ENCODE results near the gene SETBP1.
A peak's percentile ranks its signal among the peaks of the same experiment; 100 is the strongest.

SETBP1 gene

DNA sequence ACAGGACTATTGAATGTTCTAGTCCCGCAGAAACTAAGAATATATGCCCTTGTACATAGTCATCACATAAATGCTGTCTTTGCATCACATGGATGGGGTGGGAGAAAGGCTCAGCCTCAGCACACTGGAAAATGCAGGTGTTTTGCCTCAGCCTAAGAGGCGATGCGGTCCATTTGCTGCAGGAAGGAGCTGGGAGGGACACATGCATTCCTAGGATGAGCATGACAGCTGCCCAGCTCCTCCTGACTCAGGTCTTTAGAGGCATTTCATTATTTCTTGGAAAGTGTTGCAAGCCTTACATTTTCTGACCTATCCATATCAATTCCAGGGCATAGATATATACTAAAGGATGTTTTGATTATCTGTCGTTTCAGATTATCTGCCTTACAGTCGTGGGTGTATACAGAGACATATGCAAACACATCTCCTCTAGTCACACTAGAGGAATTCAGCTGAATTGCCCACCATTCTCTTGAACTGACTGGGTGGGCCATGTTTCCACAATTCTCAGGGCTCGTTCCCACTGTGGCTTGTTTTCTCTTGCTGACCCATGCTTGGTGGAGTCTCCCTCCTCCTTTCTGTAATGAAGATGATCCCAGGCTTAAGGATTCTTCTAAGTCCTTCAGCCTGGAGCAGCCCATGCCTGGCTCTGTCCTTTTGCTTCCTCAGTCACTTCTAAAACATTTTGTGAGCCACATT lies 156.9 kb downstream of the SETBP1 start:
- no peak overlapping the region for H2BK5ac ChIP-seq (ENCODE audit: low read length)
- no peak overlapping the region for H3K56ac ChIP-seq (ENCODE audit: low read length)
- H3K79me2 ChIP-seq (ENCODE audit: control insufficient read depth, insufficient read depth, low read length): no peaks in the 10 kb centered on the region
- H2AK5ac ChIP-seq (ENCODE audit: low read length): peak overlapping the region; percentile 24
- H3K4me1 ChIP-seq (ENCODE audit: control insufficient read depth, low read depth, low read length): peaks cover 13% of the 10 kb centered on the region
- H3K27me3 ChIP-seq (ENCODE audit: insufficient read depth, low read length, poor library complexity): no peaks in the 10 kb centered on the region
- WGBS (ENCODE audit: extremely low coverage, insufficient coverage, low lambda C conversion rate): no CpG with 5 or more reads among the region's 6 CpGs
- H3K4ac ChIP-seq (ENCODE audit: low read depth, low read length): no peak overlapping the region
- H3K27ac ChIP-seq (ENCODE audit: low read depth, low read length): no peak overlapping the region
- H3K4me3 ChIP-seq (ENCODE audit: low read length): no peak overlapping the region
- H3K36me3 ChIP-seq (ENCODE audit: control insufficient read depth, insufficient read depth, low read length): no peaks in the 10 kb centered on the region
- H3K4me2 ChIP-seq (ENCODE audit: low read length): no peak overlapping the region
- H3K79me1 ChIP-seq (ENCODE audit: low read length): no peaks in the 10 kb centered on the region
- no peak overlapping the region for H3K18ac ChIP-seq (ENCODE audit: low read length)
- H2BK120ac ChIP-seq (ENCODE audit: low read depth, low read length): no peak overlapping the region
- no peak overlapping the region for H2BK15ac ChIP-seq (replicated peaks; ENCODE audit: low read depth)
- no peak overlapping the region for H3K23ac ChIP-seq (ENCODE audit: low read length)
- peak; percentile 41 for DNase-seq
- H4K8ac ChIP-seq (ENCODE audit: low read depth, low read length): no peak overlapping the region
- H3K9ac ChIP-seq (ENCODE audit: low read length): no peak overlapping the region
- H4K5ac ChIP-seq (ENCODE audit: low read length): no peak overlapping the region

DNA sequence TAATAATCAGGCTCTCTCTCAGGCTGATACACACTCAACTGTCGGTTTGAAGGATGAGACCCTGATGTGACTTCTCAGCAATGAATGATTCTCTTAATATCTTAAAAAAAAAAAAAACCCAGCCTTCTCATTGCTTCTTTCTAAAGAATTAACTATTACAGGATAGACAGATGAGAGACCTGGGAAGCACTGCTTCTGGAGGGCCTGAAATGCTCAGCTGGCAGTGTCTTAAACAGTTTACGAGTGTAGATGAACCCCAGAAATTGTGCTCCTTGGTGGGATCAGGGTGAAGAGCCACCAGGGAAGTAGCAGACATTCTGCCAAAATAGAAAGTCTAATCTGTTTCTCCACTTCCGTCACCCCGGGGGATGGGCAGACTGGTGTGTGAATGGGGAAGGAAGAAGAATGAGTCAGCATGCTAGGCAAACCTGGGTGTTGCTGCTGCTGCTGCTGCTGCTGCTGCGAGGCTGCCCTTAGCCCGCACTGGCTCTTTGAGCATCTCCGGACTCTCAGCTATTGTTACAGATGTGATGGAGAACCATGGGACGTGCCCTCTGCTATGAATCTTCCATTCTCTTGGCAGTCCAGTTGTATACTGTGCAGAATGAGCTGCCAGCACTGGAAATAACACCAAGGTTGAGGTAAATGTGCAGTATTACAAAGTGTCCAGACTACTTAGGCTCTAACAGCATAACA lies 158.4 kb downstream of the SETBP1 start:
- no peak overlapping the region for H4K5ac ChIP-seq (ENCODE audit: low read length)
- peak overlapping the region; percentile 65 for H3K56ac ChIP-seq (ENCODE audit: low read length)
- H2AK5ac ChIP-seq (ENCODE audit: low read length): peak overlapping the region; percentile 66
- H2BK15ac ChIP-seq (replicated peaks; ENCODE audit: low read depth): no peak overlapping the region
- H2BK120ac ChIP-seq (ENCODE audit: low read depth, low read length): no peak overlapping the region
- H4K8ac ChIP-seq (ENCODE audit: low read depth, low read length): no peak overlapping the region
- H3K27me3 ChIP-seq (ENCODE audit: insufficient read depth, low read length, poor library complexity): no peaks in the 10 kb centered on the region
- H3K4me2 ChIP-seq (ENCODE audit: low read length): no peak overlapping the region
- peak overlapping the region; percentile 18 for H2BK5ac ChIP-seq (ENCODE audit: low read length)
- peak; percentile 91 for DNase-seq
- H3K4me3 ChIP-seq (ENCODE audit: low read length): no peak overlapping the region
- no CpG with 5 or more reads among the region's 8 CpGs for WGBS (ENCODE audit: extremely low coverage, insufficient coverage, low lambda C conversion rate)
- no peak overlapping the region for H3K4ac ChIP-seq (ENCODE audit: low read depth, low read length)
- H3K9ac ChIP-seq (ENCODE audit: low read length): no peak overlapping the region
- H3K23ac ChIP-seq (ENCODE audit: low read length): no peak overlapping the region
- no peaks in the 10 kb centered on the region for H3K79me1 ChIP-seq (ENCODE audit: low read length)
- H3K79me2 ChIP-seq (ENCODE audit: control insufficient read depth, insufficient read depth, low read length): no peaks in the 10 kb centered on the region
- H3K18ac ChIP-seq (ENCODE audit: low read length): no peak overlapping the region
- peaks cover 13% of the 10 kb centered on the region for H3K4me1 ChIP-seq (ENCODE audit: control insufficient read depth, low read depth, low read length)
- no peaks in the 10 kb centered on the region for H3K36me3 ChIP-seq (ENCODE audit: control insufficient read depth, insufficient read depth, low read length)
- H3K27ac ChIP-seq (ENCODE audit: low read depth, low read length): no peak overlapping the region

DNA sequence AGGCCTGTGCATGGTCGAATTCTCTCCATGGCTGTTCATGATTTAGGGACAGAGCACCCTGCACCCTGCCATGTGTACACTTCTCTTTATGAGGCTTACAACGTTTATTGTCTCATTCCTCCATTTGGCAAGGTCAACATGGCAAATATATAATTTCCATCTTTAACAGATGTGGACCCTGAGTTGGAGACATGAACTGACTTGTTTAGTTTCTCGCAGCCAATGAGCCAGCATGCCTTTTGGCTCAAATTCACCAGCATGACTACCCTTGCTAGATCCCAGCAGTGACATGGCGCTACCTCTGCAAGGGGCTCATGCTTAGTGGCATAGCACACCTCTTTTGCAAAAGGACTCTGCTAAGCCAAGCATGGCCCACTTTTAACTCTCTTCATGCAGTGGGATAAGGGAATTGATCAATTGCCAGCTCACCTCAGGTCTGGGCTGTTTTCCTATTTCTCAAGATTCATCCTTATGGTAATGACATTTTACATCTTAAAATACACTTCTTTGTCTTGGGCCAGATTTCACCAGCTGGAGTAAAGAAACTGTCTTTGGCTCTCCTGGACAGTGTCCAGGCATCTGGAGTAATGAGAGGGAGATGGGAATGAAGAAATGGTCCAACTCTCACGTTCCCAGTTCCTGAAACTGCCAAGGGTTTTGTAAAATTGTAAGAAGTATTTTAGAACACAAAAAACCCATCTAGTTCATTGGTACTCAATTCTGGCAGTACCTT lies 159.5 kb downstream of the SETBP1 start:
- Histone ChIP-seq H3K9ac (ENCODE audit: low read length) (no peak overlapping the region), H3K79me1 (ENCODE audit: low read length) (no peaks in the 10 kb centered on the region), H3K27ac (ENCODE audit: low read depth, low read length) (no peak overlapping the region), H3K4ac (ENCODE audit: low read depth, low read length) (no peak overlapping the region), H2BK120ac (ENCODE audit: low read depth, low read length) (no peak overlapping the region), H3K4me2 (ENCODE audit: low read length) (no peak overlapping the region), H4K5ac (ENCODE audit: low read length) (no peak overlapping the region), H3K4me3 (ENCODE audit: low read length) (no peak overlapping the region), H2AK5ac (ENCODE audit: low read length) (no peak overlapping the region), H3K27me3 (ENCODE audit: insufficient read depth, low read length, poor library complexity) (no peaks in the 10 kb centered on the region), H3K4me1 (ENCODE audit: control insufficient read depth, low read depth, low read length) (peaks cover 13% of the 10 kb centered on the region), H3K23ac (ENCODE audit: low read length) (no peak overlapping the region), H3K56ac (ENCODE audit: low read length) (no peak overlapping the region), H4K8ac (ENCODE audit: low read depth, low read length) (no peak overlapping the region), H2BK15ac (replicated peaks; ENCODE audit: low read depth) (no peak overlapping the region), H3K18ac (ENCODE audit: low read length) (no peak overlapping the region), H3K36me3 (ENCODE audit: control insufficient read depth, insufficient read depth, low read length) (no peaks in the 10 kb centered on the region), H2BK5ac (ENCODE audit: low read length) (no peak overlapping the region), H3K79me2 (ENCODE audit: control insufficient read depth, insufficient read depth, low read length) (no peaks in the 10 kb centered on the region)
- no CpG with 5 or more reads among the region's 5 CpGs for WGBS (ENCODE audit: extremely low coverage, insufficient coverage, low lambda C conversion rate)
- no peak for DNase-seq

DNA sequence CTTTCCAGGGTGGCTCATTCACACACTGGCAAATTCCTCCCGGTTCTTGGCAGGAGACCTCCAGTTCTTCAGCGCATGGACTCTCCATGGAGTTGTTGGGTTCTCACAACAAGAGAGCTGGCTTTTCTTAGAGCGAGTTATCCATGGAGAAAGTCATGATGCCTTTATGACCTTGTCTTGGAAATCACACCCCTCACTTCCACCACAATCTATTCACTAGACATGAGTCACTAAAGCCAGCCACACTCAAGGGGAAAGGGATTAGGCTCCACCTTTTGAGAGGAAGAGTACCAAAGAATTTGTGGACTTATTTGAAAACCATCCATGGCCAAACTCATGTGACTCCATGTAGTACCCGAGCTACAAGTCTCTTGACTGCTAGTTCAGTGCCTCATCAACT lies 160.5 kb downstream of the SETBP1 start:
- no peaks in the 10 kb centered on the region for H3K79me2 ChIP-seq (ENCODE audit: control insufficient read depth, insufficient read depth, low read length)
- H2AK5ac ChIP-seq (ENCODE audit: low read length): no peak overlapping the region
- no peak overlapping the region for H3K4me2 ChIP-seq (ENCODE audit: low read length)
- H3K4me1 ChIP-seq (ENCODE audit: control insufficient read depth, low read depth, low read length): peaks cover 13% of the 10 kb centered on the region
- no peak overlapping the region for H2BK120ac ChIP-seq (ENCODE audit: low read depth, low read length)
- WGBS (ENCODE audit: extremely low coverage, insufficient coverage, low lambda C conversion rate): no CpG with 5 or more reads among the region's 4 CpGs
- no peak overlapping the region for H3K4me3 ChIP-seq (ENCODE audit: low read length)
- H2BK5ac ChIP-seq (ENCODE audit: low read length): no peak overlapping the region
- no peak overlapping the region for H3K18ac ChIP-seq (ENCODE audit: low read length)
- H3K27me3 ChIP-seq (ENCODE audit: insufficient read depth, low read length, poor library complexity): no peaks in the 10 kb centered on the region
- no peak overlapping the region for H3K4ac ChIP-seq (ENCODE audit: low read depth, low read length)
- no peak overlapping the region for H3K27ac ChIP-seq (ENCODE audit: low read depth, low read length)
- H3K23ac ChIP-seq (ENCODE audit: low read length): no peak overlapping the region
- no peak for DNase-seq
- no peak overlapping the region for H4K5ac ChIP-seq (ENCODE audit: low read length)
- H2BK15ac ChIP-seq (replicated peaks; ENCODE audit: low read depth): no peak overlapping the region
- H3K56ac ChIP-seq (ENCODE audit: low read length): no peak overlapping the region
- H3K9ac ChIP-seq (ENCODE audit: low read length): no peak overlapping the region
- H3K79me1 ChIP-seq (ENCODE audit: low read length): no peaks in the 10 kb centered on the region
- H4K8ac ChIP-seq (ENCODE audit: low read depth, low read length): no peak overlapping the region
- no peaks in the 10 kb centered on the region for H3K36me3 ChIP-seq (ENCODE audit: control insufficient read depth, insufficient read depth, low read length)

DNA sequence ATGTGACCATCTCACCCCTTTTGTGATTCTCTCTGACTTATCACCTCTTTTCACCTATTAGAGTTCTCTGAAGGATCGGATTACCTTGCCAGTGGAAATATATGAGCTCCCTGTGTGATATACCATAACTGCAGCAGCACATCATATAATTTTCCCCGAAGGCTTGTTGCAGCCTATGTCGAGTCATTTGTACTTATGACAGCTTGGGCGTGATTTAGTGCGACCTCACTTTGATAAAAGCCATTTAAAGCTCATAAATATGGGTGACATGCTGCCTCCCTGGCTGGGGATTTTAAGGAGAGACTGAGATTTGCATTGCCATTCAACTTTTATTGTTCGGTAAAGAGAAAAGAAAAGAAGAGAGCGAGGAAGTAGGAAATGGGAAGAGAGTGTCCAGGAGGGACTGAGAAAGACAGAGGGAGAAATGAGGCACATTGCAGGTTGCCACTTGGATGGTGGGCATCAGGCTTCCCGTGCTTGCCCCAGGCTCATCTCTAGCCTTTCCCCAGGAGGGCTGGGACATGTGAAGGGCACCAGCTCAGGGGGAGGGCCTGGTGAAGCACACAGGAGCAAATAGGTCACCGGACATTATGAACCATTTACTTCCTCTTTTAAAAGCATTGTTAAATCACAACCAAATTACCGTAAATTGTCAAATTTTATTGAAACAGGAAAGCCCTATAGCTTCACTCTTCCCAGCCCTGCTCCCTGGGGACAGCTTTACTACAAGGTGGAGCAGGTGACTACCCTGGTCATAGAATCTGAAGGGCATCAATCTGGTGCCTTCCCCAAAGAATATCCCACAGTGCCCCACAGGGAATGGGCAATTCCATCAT lies 161.3 kb downstream of the SETBP1 start:
- WGBS (ENCODE audit: extremely low coverage, insufficient coverage, low lambda C conversion rate): 100% methylated on average over 2 of the region's 10 CpGs
- H3K36me3 ChIP-seq (ENCODE audit: control insufficient read depth, insufficient read depth, low read length): no peaks in the 10 kb centered on the region

More for the DNA sequence above, 161.3 kb downstream of the SETBP1 start:
- H2AK5ac ChIP-seq (ENCODE audit: low read length): no peak overlapping the region
- H3K4me2 ChIP-seq (ENCODE audit: low read length): no peak overlapping the region
- no peak overlapping the region for H3K4me3 ChIP-seq (ENCODE audit: low read length)
- no peak overlapping the region for H2BK120ac ChIP-seq (ENCODE audit: low read depth, low read length)
- H2BK5ac ChIP-seq (ENCODE audit: low read length): no peak overlapping the region
- no peak overlapping the region for H3K18ac ChIP-seq (ENCODE audit: low read length)
- H2BK15ac ChIP-seq (replicated peaks; ENCODE audit: low read depth): no peak overlapping the region
- DNase-seq: no peak
- H3K27ac ChIP-seq (ENCODE audit: low read depth, low read length): no peak overlapping the region
- no peak overlapping the region for H3K56ac ChIP-seq (ENCODE audit: low read length)
- no peak overlapping the region for H4K5ac ChIP-seq (ENCODE audit: low read length)
- H3K4me1 ChIP-seq (ENCODE audit: control insufficient read depth, low read depth, low read length): peaks cover 13% of the 10 kb centered on the region
- H3K79me1 ChIP-seq (ENCODE audit: low read length): no peaks in the 10 kb centered on the region
- no peak overlapping the region for H3K23ac ChIP-seq (ENCODE audit: low read length)
- no peak overlapping the region for H4K8ac ChIP-seq (ENCODE audit: low read depth, low read length)
- H3K9ac ChIP-seq (ENCODE audit: low read length): no peak overlapping the region
- no peaks in the 10 kb centered on the region for H3K79me2 ChIP-seq (ENCODE audit: control insufficient read depth, insufficient read depth, low read length)
- H3K27me3 ChIP-seq (ENCODE audit: insufficient read depth, low read length, poor library complexity): no peaks in the 10 kb centered on the region
- H3K4ac ChIP-seq (ENCODE audit: low read depth, low read length): no peak overlapping the region

Data from mesendoderm (in vitro differentiated cells).